ENCODE results near the gene CDIP1. TPM values are rescaled to one million over a fixed set of nuclear protein-coding genes. Genes with fewer than 3 reads are reported as not detected.

CDIP1 gene
- total RNA-seq, 1 donor from 2014 or later: 41.3 TPM

DNA sequence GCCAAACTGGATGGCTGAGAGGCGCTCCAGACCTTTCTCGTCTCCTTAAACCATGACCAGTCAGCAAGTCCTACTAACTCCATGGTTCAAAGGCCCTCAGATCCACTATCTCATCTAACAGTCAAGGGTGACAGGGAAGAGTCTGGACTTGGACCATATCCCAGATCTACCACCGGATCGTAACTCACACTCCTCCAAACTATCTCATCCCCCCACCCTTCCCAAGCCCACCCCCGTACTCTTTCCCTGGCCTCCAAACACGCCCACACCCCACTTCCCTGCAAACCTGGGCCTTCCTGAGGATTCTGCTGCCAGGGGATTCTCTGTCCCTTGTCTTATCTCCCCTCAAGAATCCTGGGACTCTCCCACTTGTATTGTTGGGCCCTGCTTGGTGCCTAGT, 5.1 kb downstream of the CDIP1 start:
- DNase-seq (ENCODE audit: extremely low spot score, unreplicated experiment): no peak
- H3K36me3 Mint-ChIP-seq: peaks cover 23% of the 10 kb centered on the region
- H3K4me1 Mint-ChIP-seq (ENCODE audit: unreplicated experiment): peaks cover 23% of the 10 kb centered on the region
- H3K27ac Mint-ChIP-seq: no peak overlapping the region
- H3K9me3 Mint-ChIP-seq: no peaks in the 10 kb centered on the region
- H3K27me3 Mint-ChIP-seq: peaks cover 6% of the 10 kb centered on the region
- no peak overlapping the region for H3K4me3 Mint-ChIP-seq
- TF ChIP-seq, protein P1, sequence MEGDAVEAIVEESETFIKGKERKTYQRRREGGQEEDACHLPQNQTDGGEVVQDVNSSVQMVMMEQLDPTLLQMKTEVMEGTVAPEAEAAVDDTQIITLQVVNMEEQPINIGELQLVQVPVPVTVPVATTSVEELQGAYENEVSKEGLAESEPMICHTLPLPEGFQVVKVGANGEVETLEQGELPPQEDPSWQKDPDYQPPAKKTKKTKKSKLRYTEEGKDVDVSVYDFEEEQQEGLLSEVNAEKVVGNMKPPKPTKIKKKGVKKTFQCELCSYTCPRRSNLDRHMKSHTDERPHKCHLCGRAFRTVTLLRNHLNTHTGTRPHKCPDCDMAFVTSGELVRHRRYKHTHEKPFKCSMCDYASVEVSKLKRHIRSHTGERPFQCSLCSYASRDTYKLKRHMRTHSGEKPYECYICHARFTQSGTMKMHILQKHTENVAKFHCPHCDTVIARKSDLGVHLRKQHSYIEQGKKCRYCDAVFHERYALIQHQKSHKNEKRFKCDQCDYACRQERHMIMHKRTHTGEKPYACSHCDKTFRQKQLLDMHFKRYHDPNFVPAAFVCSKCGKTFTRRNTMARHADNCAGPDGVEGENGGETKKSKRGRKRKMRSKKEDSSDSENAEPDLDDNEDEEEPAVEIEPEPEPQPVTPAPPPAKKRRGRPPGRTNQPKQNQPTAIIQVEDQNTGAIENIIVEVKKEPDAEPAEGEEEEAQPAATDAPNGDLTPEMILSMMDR (conservative IDR thresholded peaks at IDR 0.05): no peak

DNA sequence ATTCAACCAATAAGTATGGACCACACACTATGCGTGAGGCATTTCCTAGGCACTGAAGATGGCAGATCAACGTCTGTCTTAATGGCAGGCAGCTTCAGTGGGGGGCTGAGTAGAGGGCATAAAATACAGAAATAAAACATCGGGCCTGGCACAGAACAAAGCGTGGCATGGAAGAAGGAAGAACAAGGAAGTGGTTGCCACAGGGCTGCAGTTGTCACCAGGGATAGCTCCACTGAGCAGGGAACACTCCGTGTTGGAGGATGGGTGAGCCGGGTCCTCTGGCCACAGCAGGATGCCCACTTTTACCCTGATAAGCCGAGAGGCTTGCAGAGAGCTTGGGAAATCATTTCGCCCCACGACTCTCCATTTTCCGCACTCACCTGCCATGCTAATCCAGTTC, 6.3 kb downstream of the CDIP1 start:
- no peak for DNase-seq (ENCODE audit: extremely low spot score, unreplicated experiment)
- Mint-ChIP-seq H3K27ac (no peak overlapping the region), H3K36me3 (peaks cover 26% of the 10 kb centered on the region), H3K27me3 (peaks cover 5% of the 10 kb centered on the region), H3K9me3 (no peaks in the 10 kb centered on the region), H3K4me3 (no peak overlapping the region), H3K4me1 (ENCODE audit: unreplicated experiment) (peaks cover 26% of the 10 kb centered on the region)
- TF ChIP-seq, protein P1 (conservative IDR thresholded peaks at IDR 0.05): no peak

DNA sequence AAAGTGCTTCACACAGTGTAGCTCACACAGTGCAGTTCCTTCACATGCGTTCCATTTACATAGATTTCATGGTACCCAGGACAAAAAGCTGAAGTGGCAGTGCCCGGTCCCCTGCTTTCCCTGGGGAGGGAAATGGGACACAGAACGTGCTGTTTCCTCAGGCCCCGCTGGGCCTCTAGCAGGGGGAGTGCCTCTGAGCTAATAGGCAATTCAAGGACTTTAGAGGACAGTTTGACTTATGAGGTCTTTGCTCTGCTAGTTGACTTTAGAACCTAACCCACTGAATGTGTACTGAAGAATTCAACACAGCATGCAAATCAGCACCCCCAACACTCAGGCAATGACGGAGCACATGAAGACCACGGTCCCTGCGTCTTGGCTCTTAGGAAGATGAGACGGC, 6.8 kb downstream of the CDIP1 start:
- TF ChIP-seq, protein P1 (conservative IDR thresholded peaks at IDR 0.05): no peak
- Mint-ChIP-seq H3K27me3 (peaks cover under 1% of the 10 kb centered on the region), H3K9me3 (no peaks in the 10 kb centered on the region), H3K27ac (no peak overlapping the region), H3K36me3 (peaks cover 22% of the 10 kb centered on the region), H3K4me3 (no peak overlapping the region), H3K4me1 (ENCODE audit: unreplicated experiment) (peaks cover 22% of the 10 kb centered on the region)
- no peak for DNase-seq (ENCODE audit: extremely low spot score, unreplicated experiment)

DNA sequence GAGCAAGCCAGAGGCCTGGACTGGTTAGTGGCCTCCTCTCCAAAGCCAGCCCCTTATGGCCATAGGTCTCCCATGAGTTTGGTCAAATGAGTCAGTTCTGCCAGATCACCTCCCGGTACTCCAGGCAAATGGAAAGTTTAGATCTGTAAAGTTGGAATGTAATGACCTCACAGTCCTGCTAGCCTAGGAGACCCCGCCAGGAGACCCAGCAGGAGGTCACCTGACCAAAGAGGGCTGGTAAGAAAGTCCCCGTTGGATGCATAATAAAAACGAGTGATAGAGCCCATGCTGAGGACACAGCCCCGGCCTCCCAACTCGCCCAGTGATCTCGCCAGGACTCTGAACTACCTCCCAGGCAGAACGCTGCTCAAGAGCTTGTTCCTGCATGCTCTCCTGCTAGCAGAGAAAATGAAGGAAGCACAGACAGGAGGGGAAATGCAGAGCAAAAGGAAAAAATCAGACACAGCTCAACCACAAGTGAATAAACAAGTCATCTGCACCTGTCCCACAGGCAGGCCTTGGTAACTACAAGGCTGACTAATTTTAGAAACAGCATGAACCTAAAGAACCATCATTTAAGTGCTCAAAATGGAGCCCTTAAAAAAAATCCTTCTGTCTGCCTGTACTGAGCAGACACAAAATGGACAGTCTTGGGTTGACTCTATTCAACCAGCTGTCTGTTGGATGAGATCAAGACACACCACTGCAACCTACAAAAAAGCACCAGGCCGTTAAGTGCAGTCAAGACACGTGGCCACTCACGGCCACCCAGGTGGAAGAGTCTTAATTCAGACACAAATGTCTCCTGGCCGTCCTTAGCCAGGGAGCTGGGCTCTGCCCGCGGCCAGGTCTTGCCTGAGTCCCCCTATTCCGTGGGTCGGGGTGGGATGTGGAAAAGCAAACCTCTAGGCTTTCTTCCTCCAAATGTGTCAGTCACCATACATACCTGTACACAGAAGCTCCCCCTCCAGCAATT, 9.2 kb downstream of the CDIP1 start:
- peaks cover 17% of the 10 kb centered on the region for H3K36me3 Mint-ChIP-seq
- TF ChIP-seq, protein P1 (conservative IDR thresholded peaks at IDR 0.05): no peak
- H3K4me3 Mint-ChIP-seq: no peak overlapping the region
- no peaks in the 10 kb centered on the region for H3K9me3 Mint-ChIP-seq
- H3K4me1 Mint-ChIP-seq (ENCODE audit: unreplicated experiment): peaks cover 21% of the 10 kb centered on the region
- H3K27ac Mint-ChIP-seq: peak overlapping the region; percentile 29
- no peaks in the 10 kb centered on the region for H3K27me3 Mint-ChIP-seq
- DNase-seq (ENCODE audit: extremely low spot score, unreplicated experiment): no peak

DNA sequence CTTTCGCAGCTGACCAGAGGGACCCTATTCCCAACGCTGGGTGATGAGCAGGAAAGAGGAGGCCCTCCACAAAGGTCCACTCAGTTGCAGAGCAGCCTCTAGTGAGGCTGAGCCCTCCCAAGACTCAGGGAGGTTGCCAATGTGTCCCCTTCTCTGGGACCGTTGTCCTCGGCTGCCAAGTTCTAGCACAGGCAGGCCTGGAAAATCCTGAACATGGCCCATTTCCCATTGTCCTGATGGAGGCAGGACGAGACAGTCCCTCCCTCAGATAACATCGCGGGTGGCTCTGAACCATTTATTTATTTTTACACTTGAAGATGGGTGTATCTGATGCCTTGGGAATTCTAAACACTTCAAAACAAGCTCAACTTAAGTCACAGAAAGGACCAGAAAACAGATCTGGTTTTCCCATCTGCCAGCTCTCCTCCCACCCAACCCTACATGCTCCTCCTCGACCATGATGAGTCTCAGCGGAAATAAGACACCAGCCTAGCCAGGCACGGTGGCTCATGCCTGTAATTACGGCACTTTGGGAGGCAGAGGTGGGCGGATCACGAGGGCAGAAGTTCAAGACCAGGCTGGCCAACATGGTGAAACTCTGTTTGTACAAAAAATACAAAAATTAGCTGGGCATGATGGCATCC, 12.8 kb downstream of the CDIP1 start:
- Mint-ChIP-seq H3K4me1 (ENCODE audit: unreplicated experiment) (peaks cover 31% of the 10 kb centered on the region), H3K4me3 (no peak overlapping the region), H3K9me3 (no peaks in the 10 kb centered on the region), H3K27me3 (no peaks in the 10 kb centered on the region), H3K27ac (no peak overlapping the region), H3K36me3 (peaks cover 3% of the 10 kb centered on the region)
- TF ChIP-seq, protein P1 (conservative IDR thresholded peaks at IDR 0.05): no peak
- DNase-seq (ENCODE audit: extremely low spot score, unreplicated experiment): no peak
